OCI-LY3 (cell line): ENCODE data around the gene CCSER1.
"Not testable (repeated sequence)": the region's sequence is repeated elsewhere in the genome, so short reads cannot be mapped to it uniquely, and the experiment has no call there.

Experiments used
- H2AFZ ChIP-seq: fragments of 200-600, 300-600 bp; shearing (Covaris generic); 2 replicates; pipeline ENCODE4 v1.6.0; 2014; ENCODE audit warnings: antibody characterized with exemption, low read depth, low read length
- H3K27ac ChIP-seq: fragments of 200-600, 300-600 bp; sonication (generic); 2 replicates; pipeline ENCODE4 v1.5.1; 2014; ENCODE audit warnings: mild to moderate bottlenecking, low read length, moderate library complexity, mixed read lengths
- H3K27me3 ChIP-seq: fragments of 200-600, 300-600 bp; sonication (generic); 2 replicates; pipeline ENCODE4 v1.6.1; 2014; ENCODE audit warnings: low read depth, low read length, mixed read lengths
- H3K36me3 ChIP-seq: fragments of 200-600, 300-600 bp; sonication (generic); replicated peaks from 2 replicates; pipeline ENCODE3; 2014; ENCODE audit warnings: low read depth, low read length, mixed read lengths
- H3K4me1 ChIP-seq: fragments of 300-600, 200-600 bp; sonication (generic); 2 replicates; pipeline ENCODE4 v1.6.1; 2014; ENCODE audit warnings: low read length, mixed read lengths
- H3K4me2 ChIP-seq: fragments of 200-600, 300-600 bp; sonication (generic); 2 replicates; pipeline ENCODE4 v1.6.1; 2014; ENCODE audit warnings: low read length, mixed read lengths
- H3K4me3 ChIP-seq: fragments of 300-600, 200-600 bp; sonication (generic); 2 replicates; pipeline ENCODE4 v1.5.1; 2014; ENCODE audit warnings: antibody characterized with exemption, mild to moderate bottlenecking, low read length, moderate library complexity
- H3K79me2 ChIP-seq: fragments of 300-600, 200-600 bp; shearing (Covaris generic); 2 replicates; pipeline ENCODE4 v1.6.1; 2014; ENCODE audit warnings: mild to moderate bottlenecking, low read length, mixed read lengths
- H3K9ac ChIP-seq: fragments of 300-600, 200-600 bp; shearing (Covaris generic); 2 replicates; pipeline ENCODE4 v1.6.0; 2014; ENCODE audit warnings: mild to moderate bottlenecking, low read length, moderate library complexity
- H3K9me3 ChIP-seq: fragments of 200-600, 300-600 bp; shearing (Covaris generic); 2 replicates; pipeline ENCODE4 v1.6.1; 2014; ENCODE audit warnings: low read length, mixed read lengths; ENCODE audit not compliant: insufficient read depth
- H4K20me1 ChIP-seq: fragments of 200-600, 300-600 bp; sonication (generic); 2 replicates; pipeline ENCODE4 v1.6.1; 2016; ENCODE audit warnings: low read length, mixed read lengths; ENCODE audit not compliant: insufficient read depth
- CTCF ChIP-seq: fragments of 200-600, 300-600 bp; sonication (generic); IDR thresholded peaks from 2 replicates; pipeline ENCODE4 v1.5.1; 2014; ENCODE audit warnings: antibody characterized with exemption, low read length, low read depth
- EZH2phosphoT487 ChIP-seq: fragments of 200-600 bp; shearing (Covaris generic); IDR thresholded peaks from 2 replicates; pipeline ENCODE4 v1.6.1; 2018; ENCODE audit warnings: antibody characterized with exemption, mixed run types, low read depth

CCSER1 gene

GRCh38 chr4:90904021-90904420 is 776.8 kb downstream of the CCSER1 start:
- TF ChIP-seq CTCF (no peak), EZH2phosphoT487 (no peak)
- H3K27me3 ChIP-seq, result no peaks in the 10 kb centered on the region
- H3K4me1 ChIP-seq, result no peaks in the 10 kb centered on the region
- no peak overlapping the region for H3K4me2 ChIP-seq
- no peak overlapping the region for H2AFZ ChIP-seq
- no peak overlapping the region for H3K9ac ChIP-seq
- H3K27ac ChIP-seq, result no peak overlapping the region
- peaks cover 3% of the 10 kb centered on the region for H3K36me3 ChIP-seq
- no peaks in the 10 kb centered on the region for H3K79me2 ChIP-seq
- no peaks in the 10 kb centered on the region for H4K20me1 ChIP-seq
- peaks cover 6% of the 10 kb centered on the region; the same call in 1 of the 2 replicates for H3K9me3 ChIP-seq
- H3K4me3 ChIP-seq, result no peak overlapping the region

DNA sequence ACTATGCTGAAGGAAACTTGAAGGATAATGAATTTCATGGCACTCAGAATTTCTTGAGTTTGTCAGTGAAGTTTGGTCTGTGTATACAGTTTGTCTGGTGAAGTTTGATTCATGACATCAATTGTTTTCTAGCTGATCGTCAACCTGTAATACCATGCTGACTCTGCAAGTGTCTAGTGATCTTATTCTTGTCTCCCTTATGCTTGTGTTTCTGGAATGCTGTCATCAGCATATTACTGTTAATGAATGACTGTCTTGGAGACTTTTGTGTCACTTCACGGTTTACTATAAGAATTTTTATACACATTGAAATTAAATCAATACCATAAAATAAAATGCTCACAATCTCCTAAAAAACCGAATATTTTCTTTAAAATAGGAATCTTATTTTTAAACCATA is 779.0 kb downstream of the CCSER1 start:
- H3K4me2 ChIP-seq, result no peak overlapping the region
- H3K27me3 ChIP-seq, result no peaks in the 10 kb centered on the region
- no peak overlapping the region for H3K4me3 ChIP-seq
- H3K9ac ChIP-seq, result no peak overlapping the region
- no peaks in the 10 kb centered on the region for H4K20me1 ChIP-seq
- H3K79me2 ChIP-seq, result no peaks in the 10 kb centered on the region
- peaks cover under 1% of the 10 kb centered on the region for H3K36me3 ChIP-seq
- H2AFZ ChIP-seq, result no peak overlapping the region
- H3K27ac ChIP-seq, result no peak overlapping the region
- H3K4me1 ChIP-seq, result no peaks in the 10 kb centered on the region
- H3K9me3 ChIP-seq, result peaks cover 6% of the 10 kb centered on the region; the same call in 1 of the 2 replicates
- TF ChIP-seq CTCF (no peak), EZH2phosphoT487 (no peak)

DNA sequence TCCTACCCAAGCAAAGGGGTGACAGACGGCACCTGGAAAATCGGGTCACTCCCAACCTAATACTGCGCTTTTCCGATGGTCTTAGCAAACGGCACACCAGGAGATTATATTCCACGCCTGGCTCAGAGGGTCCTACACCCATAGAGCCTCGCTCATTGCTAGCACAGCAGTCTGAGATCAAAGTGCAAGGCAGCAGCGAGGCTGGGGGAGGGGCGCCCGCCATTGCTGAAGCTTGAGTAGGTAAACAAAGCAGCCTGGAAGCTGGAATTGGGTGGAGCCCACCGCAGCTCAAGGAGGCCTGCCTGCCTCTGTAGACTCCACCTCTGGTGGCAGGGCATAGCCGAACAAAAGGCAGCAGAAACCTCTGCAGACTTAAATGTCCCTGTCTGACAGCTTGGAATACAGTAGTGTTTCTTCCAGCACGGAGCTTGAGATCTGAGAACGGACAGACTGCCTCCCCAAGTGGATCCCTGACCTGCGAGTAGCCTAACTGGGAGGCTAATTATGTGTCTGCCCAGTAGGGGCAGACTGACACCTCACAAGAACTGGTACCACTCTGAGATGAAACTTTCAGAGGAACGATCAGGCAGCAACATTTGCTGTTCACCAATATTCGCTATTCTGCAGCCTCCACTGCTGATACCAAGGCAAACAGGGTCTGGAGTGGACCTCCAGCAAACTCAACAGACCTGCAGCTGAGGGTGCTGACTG is 784.7 kb downstream of the CCSER1 start:
- not testable (repeated sequence) for H3K27me3 ChIP-seq, H4K20me1 ChIP-seq, H2AFZ ChIP-seq, H3K4me3 ChIP-seq, H3K9ac ChIP-seq, H3K79me2 ChIP-seq, H3K4me1 ChIP-seq, H3K9me3 ChIP-seq, H3K4me2 ChIP-seq, H3K36me3 ChIP-seq, H3K27ac ChIP-seq

GRCh38 chr4:90922174-90922573 is 795.0 kb downstream of the CCSER1 start:
- Histone ChIP-seq H2AFZ (no peak overlapping the region), H3K27ac (no peak overlapping the region), H3K4me1 (no peaks in the 10 kb centered on the region), H3K27me3 (no peaks in the 10 kb centered on the region), H3K4me3 (no peak overlapping the region), H3K9ac (no peak overlapping the region), H3K79me2 (no peaks in the 10 kb centered on the region), H3K36me3 (no peaks in the 10 kb centered on the region), H3K9me3 (no peaks in the 10 kb centered on the region), H3K4me2 (no peak overlapping the region), H4K20me1 (no peaks in the 10 kb centered on the region)
- TF ChIP-seq EZH2phosphoT487, result no peak
- no peak for TF ChIP-seq CTCF
